H1 (cell line): ENCODE measurements around the gene CCDC107. TPM values are rescaled to one million over a fixed set of nuclear protein-coding genes. Genes with fewer than 3 reads are reported as not detected.

Experiments used
- CTCF ChIA-PET: fragments of 300-600 bp; sonication (Branson Sonifier 250); formaldehyde crosslinking; loops from one replicate; lab custom pipeline; 2021; ENCODE audit not compliant: partially characterized antibody; lab: Charles Lee
- POLR2A ChIA-PET: fragments of 300-600 bp; sonication (Branson Sonifier 250); formaldehyde crosslinking; loops from one replicate; lab custom pipeline; 2021; ENCODE audit warnings: inconsistent platforms; ENCODE audit not compliant: partially characterized antibody; lab: Charles Lee
- DNase-seq, 2 experiments: peaks; one replicate each; pipeline versions ENCODE4 v3.0.0 to v3.0.0-alpha.2; 2010 to 2022; ENCODE audit warnings: low spot score in 2 of 2, low read depth in 1 of 2, mixed read lengths in 1 of 2
- FAIRE-seq: peaks from 2 replicates; lab custom pipeline; 2011; peaks lifted over from hg19 to GRCh38; lab: Jason Lieb, UNC
- H2AFZ ChIP-seq: 2 replicates; pipeline ENCODE4 v1.8.1; 2012; ENCODE audit warnings: low read length, inconsistent platforms
- H2AK5ac ChIP-seq: 2 replicates; pipeline ENCODE4 v1.6.1; 2013; ENCODE audit warnings: low read depth, low read length
- H2BK120ac ChIP-seq: replicated peaks from 2 replicates; pipeline ENCODE3; 2013; ENCODE audit warnings: low read depth, low read length, inconsistent platforms
- H2BK12ac ChIP-seq: 2 replicates; pipeline ENCODE4 v1.6.1; 2013; ENCODE audit warnings: low read depth, low read length
- H2BK15ac ChIP-seq: 2 replicates; pipeline ENCODE4 v1.6.1; 2013; ENCODE audit warnings: low read length
- H2BK20ac ChIP-seq: 2 replicates; pipeline ENCODE4 v1.6.1; 2013; ENCODE audit warnings: low read length
- H2BK5ac ChIP-seq: 2 replicates; pipeline ENCODE4 v1.6.1; 2013; ENCODE audit warnings: low read depth, low read length
- H3K14ac ChIP-seq: 2 replicates; pipeline ENCODE4 v1.6.1; 2013; ENCODE audit warnings: inconsistent platforms; ENCODE audit not compliant: insufficient read length
- H3K18ac ChIP-seq: 2 replicates; pipeline ENCODE4 v1.6.1; 2013; ENCODE audit warnings: low read length; ENCODE audit errors: extremely low read depth
- H3K23ac ChIP-seq: 2 replicates; pipeline ENCODE4 v1.6.1; 2013; ENCODE audit warnings: inconsistent platforms; ENCODE audit not compliant: insufficient read length
- H3K23me2 ChIP-seq: 2 replicates; pipeline ENCODE4 v1.6.1; 2013; ENCODE audit warnings: low read depth, low read length
- H3K27ac ChIP-seq: 2 replicates; pipeline ENCODE4 v1.6.1; 2011; ENCODE audit warnings: low read depth, low read length, inconsistent platforms
- H3K27me3 ChIP-seq, 4 experiments: replicated peaks in 1 of 4; 1 replicate in 1 of 4; 2 replicates in 3 of 4; pipeline versions ENCODE4 v1.6.1 to v1.8.1; 2011 to 2013; ENCODE audit warnings: low read length in 3 of 4, mild to moderate bottlenecking in 3 of 4, inconsistent platforms in 2 of 4, mixed read lengths in 2 of 4, moderate library complexity in 1 of 4; ENCODE audit not compliant: control insufficient read depth in 3 of 4, insufficient read depth in 3 of 4; ENCODE audit errors: extremely low read depth in 1 of 4
- H3K36me3 ChIP-seq, 4 experiments: 2 replicates each; pipeline versions ENCODE4 v1.6.1 to v1.8.1; 2011 to 2013; ENCODE audit warnings: mild to moderate bottlenecking in 4 of 4, low read length in 3 of 4, moderate library complexity in 2 of 4, control low read depth in 1 of 4, inconsistent platforms in 1 of 4; ENCODE audit not compliant: insufficient read depth in 4 of 4, control insufficient read depth in 2 of 4
- H3K4ac ChIP-seq: replicated peaks from 2 replicates; pipeline ENCODE3; 2013; ENCODE audit warnings: low read length, low read depth, mixed read lengths, inconsistent platforms; ENCODE audit not compliant: insufficient read length
- H3K4me1 ChIP-seq, 4 experiments: replicated peaks in 1 of 4; 1 replicate in 1 of 4; 2 replicates in 3 of 4; pipeline versions ENCODE4 v1.6.1 to v1.8.1; 2011 to 2013; ENCODE audit warnings: low read length in 3 of 4, inconsistent platforms in 2 of 4, mixed read lengths in 1 of 4; ENCODE audit not compliant: insufficient read depth in 4 of 4, control insufficient read depth in 3 of 4
- H3K4me2 ChIP-seq, 2 experiments: 2 replicates each; pipeline versions ENCODE4 v1.6.1 to v1.8.1; 2011 to 2013; ENCODE audit warnings: low read depth in 2 of 2, low read length in 2 of 2, control low read depth in 1 of 2, inconsistent platforms in 1 of 2, mild to moderate bottlenecking in 1 of 2; ENCODE audit not compliant: insufficient read depth in 1 of 2
- H3K4me3 ChIP-seq, 4 experiments: fragments of 200-600, 300-600 bp in 1 of 4; sonication (generic), shearing (Covaris generic), sonication (Bioruptor Twin) in 1 of 4; 2 replicates each; pipeline versions ENCODE4 v1.5.1 to v1.8.1; 2011 to 2016; ENCODE audit warnings: low read length in 4 of 4, low read depth in 3 of 4, control low read depth in 2 of 4, inconsistent platforms in 2 of 4, mild to moderate bottlenecking in 2 of 4, mixed read lengths in 1 of 4, moderate library complexity in 1 of 4; ENCODE audit not compliant: insufficient read depth in 2 of 4; ENCODE audit errors: extremely low read depth in 1 of 4
- H3K56ac ChIP-seq: replicated peaks from 2 replicates; pipeline ENCODE3; 2013; ENCODE audit warnings: low read depth, mild to moderate bottlenecking, mixed read lengths, low read length, inconsistent platforms; ENCODE audit not compliant: insufficient read length
- H3K79me1 ChIP-seq: 2 replicates; pipeline ENCODE4 v1.6.1; 2013; ENCODE audit warnings: low read depth, low read length, control low read depth
- H3K79me2 ChIP-seq, 2 experiments: 2 replicates each; pipeline versions ENCODE4 v1.6.1 to v1.8.1; 2012 to 2013; ENCODE audit warnings: low read length in 2 of 2, mild to moderate bottlenecking in 2 of 2, inconsistent platforms in 1 of 2; ENCODE audit not compliant: insufficient read depth in 2 of 2, control insufficient read depth in 1 of 2
- H3K9ac ChIP-seq, 4 experiments: replicated peaks in 1 of 4; 1 replicate in 1 of 4; 2 replicates in 3 of 4; pipeline versions ENCODE4 v1.6.1 to v1.8.1; 2011 to 2013; ENCODE audit warnings: low read depth in 3 of 4, low read length in 3 of 4, control low read depth in 2 of 4, mild to moderate bottlenecking in 2 of 4, moderate library complexity in 2 of 4, inconsistent platforms in 1 of 4; ENCODE audit errors: extremely low read depth in 1 of 4
- H3K9me3 ChIP-seq, 2 experiments: 2 replicates each; pipeline versions ENCODE4 v1.6.1 to v1.8.1; 2012 to 2013; ENCODE audit warnings: mild to moderate bottlenecking in 2 of 2, moderate library complexity in 2 of 2, control low read depth in 1 of 2, inconsistent platforms in 1 of 2, low read depth in 1 of 2, low read length in 1 of 2, mixed read lengths in 1 of 2; ENCODE audit not compliant: insufficient read depth in 2 of 2
- H4K20me1 ChIP-seq, 2 experiments: replicated peaks in 1 of 2; 2 replicates each; pipeline versions ENCODE3 to v1.8.1; 2011 to 2013; ENCODE audit warnings: inconsistent platforms in 2 of 2, low read length in 2 of 2, mild to moderate bottlenecking in 1 of 2; ENCODE audit not compliant: insufficient read depth in 2 of 2, control insufficient read depth in 1 of 2
- H4K5ac ChIP-seq: 2 replicates; pipeline ENCODE4 v1.6.1; 2013; ENCODE audit warnings: low read length, low read depth, mixed read lengths, inconsistent platforms; ENCODE audit not compliant: insufficient read length
- H4K8ac ChIP-seq: 2 replicates; pipeline ENCODE4 v1.8.0; 2013; ENCODE audit warnings: mild to moderate bottlenecking, moderate library complexity, low read length, inconsistent platforms; ENCODE audit not compliant: insufficient read depth; ENCODE audit errors: extremely low read depth
- H4K91ac ChIP-seq: replicated peaks from 2 replicates; pipeline ENCODE3; 2013; ENCODE audit warnings: low read length, mixed read lengths, inconsistent platforms; ENCODE audit not compliant: insufficient read length
- CEBPB ChIP-seq: IDR thresholded peaks from 2 replicates; pipeline ENCODE4 v1.6.1; 2012; ENCODE audit warnings: low read depth, low read length
- KDM4A ChIP-seq: IDR thresholded peaks from one replicate; pipeline ENCODE4 v1.7.1; 2012; ENCODE audit warnings: low read depth, mild to moderate bottlenecking, moderate library complexity, low read length, inconsistent platforms; ENCODE audit not compliant: severe bottlenecking
- RNF2 ChIP-seq: fragments of 200-900, 300-1000 bp; sonication (generic); IDR thresholded peaks from 2 replicates; pipeline ENCODE4 v1.7.1; 2016; ENCODE audit warnings: borderline replicate concordance, low read depth, mild to moderate bottlenecking, antibody characterized with exemption, low read length; ENCODE audit not compliant: poor library complexity, severe bottlenecking; ENCODE audit errors: missing control alignments
- WGBS, 2 experiments: shearing (Covaris generic) in 1 of 2; methylation state at CpG; one replicate each; pipeline versions ENCODE4 v1.1.6 to v1.1.7; 2013 to 2015; ENCODE audit warnings: low lambda C conversion rate in 2 of 2, mixed read lengths in 2 of 2, inconsistent platforms in 1 of 2, low coverage in 1 of 2, missing lambda C conversion rate in 1 of 2; ENCODE audit not compliant: insufficient replicate concordance in 2 of 2, insufficient coverage in 1 of 2, insufficient read length in 1 of 2; ENCODE audit errors: extremely low coverage in 1 of 2, missing lambda C conversion rate in 1 of 2; 5-methylcytosine and 5-hydroxymethylcytosine counted together
- polyA plus RNA-seq, 7 experiments: library from polyadenylated mRNA; depleted of rRNA in 3 of 7; stranded (reverse) in 5 of 7; unstranded in 2 of 7; fragments of >200 nt in 5 of 7; fragments of 200-250 nt in 2 of 7; gene quantifications; 1 replicate in 5 of 7; 2 replicates in 1 of 7; 4 replicates in 1 of 7; pipeline versions ENCODE4 v1.2.1 to v1.2.3, GENCODE V29; 2011 to 2013; ENCODE audit warnings: missing spikeins in 2 of 7, mixed read lengths in 2 of 7
- total RNA-seq: library from RNA; stranded (reverse); fragmentation: NEBNext Ultra II Directional; extraction: Animal tissue kit (Norgen Biotek cat#: 25700); gene quantifications from 2 replicates; pipeline ENCODE4 v1.2.1, GENCODE V29; 2021

CCDC107 gene
- total and polyA plus RNA-seq, 2 of the 8 experiments (the other 6 are each of a cell fraction or from before 2014, with no cell fraction given), result 8.2 to 9.0 TPM

- no peak overlapping the region; the same call in none of the 2 replicates for H3K18ac ChIP-seq
- H4K5ac ChIP-seq, result no peak overlapping the region
- H3K4me3 ChIP-seq, result peak overlapping the region; percentile 72 to 99 (median 82)
- FAIRE-seq (no peak), DNase-seq (no peak)
- WGBS, 2 experiments, result 0% methylated on average over 9 of the region's 21 CpGs; no CpG with 5 or more reads in 1 of the 2 experiments
- POLR2A ChIA-PET, result interaction anchor here (1.0 to 14.9 kb wide), 13 partner anchors 9 to 611 kb away, joined by 3 to 158 read pairs (median 19); partner anchors contain the start of genes ARHGEF39, CA9, CCDC107 and CREB3
- peaks cover 5 to 8% of the 10 kb centered on the region in 2 experiments for H4K20me1 ChIP-seq
- H3K9me3 ChIP-seq, result no peaks in the 10 kb centered on the region
- H3K27ac ChIP-seq, result no peak overlapping the region; the same call in 1 of the 2 replicates
- peaks cover 2% of the 10 kb centered on the region; the same call in 1 of the 2 replicates for H3K79me1 ChIP-seq
- H2AK5ac ChIP-seq, result no peak overlapping the region
- no peak overlapping the region for H2BK5ac ChIP-seq
- no peak for TF ChIP-seq RNF2
- TF ChIP-seq KDM4A, result peak; percentile 68
- no peak for TF ChIP-seq CEBPB
- TF ChIP-seq, all 59 proteins: peak for 1
- Histone ChIP-seq H3K4me1 (peaks cover 6 to 15% (median 8%) of the 10 kb centered on the region in 4 experiments; a peak in 6 of 7 replicates), H3K79me2 (peaks cover 0 to 21% of the 10 kb centered on the region in 2 experiments; a peak in 2 of 4 replicates), H3K23ac (no peak overlapping the region), H3K4me2 (peak overlapping the region; percentile 84 to 90), H4K91ac (peak overlapping the region; percentile 25), H4K8ac (peak overlapping the region; percentile 39; the same call in 1 of the 2 replicates), H2BK120ac (no peak overlapping the region), H3K56ac (peak overlapping the region; percentile 42), H2BK20ac (no peak overlapping the region), H3K4ac (peak overlapping the region; percentile 4), H3K9ac (no peak overlapping the region; a peak in 1 of 7 replicates), H2AFZ (no peak overlapping the region), H3K36me3 (peaks cover 4 to 12% (median 10%) of the 10 kb centered on the region in 4 experiments), H3K14ac (no peak overlapping the region), H3K23me2 (peaks cover 12% of the 10 kb centered on the region), H2BK12ac (no peak overlapping the region), H2BK15ac (no peak overlapping the region), H3K27me3 (no peaks in the 10 kb centered on the region)
- CTCF ChIA-PET, result interaction anchor here (2.8 to 14.1 kb wide), 6 partner anchors 15 to 43 kb away, joined by 10 to 347 read pairs (median 53); partner anchors contain the start of genes ARHGEF39, CA9, CCDC107 and RMRP
Observed at GRCh38 chr9:35690294-35690613, 32.2 kb downstream of the CCDC107 start.
